Measurements from ENCODE around the gene S100A3.

- no peak for TF ChIP-seq CTCF (IDR thresholded peaks at IDR 0.05)
- TF ChIP-seq POLR2AphosphoS5 (IDR thresholded peaks at IDR 0.05) = no peak
- no peak for TF ChIP-seq POLR2A (IDR thresholded peaks at IDR 0.05)
Measured at GRCh38 chr1:153586347-153586746, 37.3 kb upstream of the S100A3 start.

All from prostate gland (tissue), 2 donors.